HepG2 (cell line): ENCODE results near the gene RBBP9. TPM values are rescaled to one million over a fixed set of nuclear protein-coding genes. Genes with fewer than 3 reads are reported as not detected.
A peak's percentile ranks its signal among the peaks of the same experiment; 100 is the strongest.

Experiments
- CEBPG ChIP-seq: IDR thresholded peaks from 2 replicates; pipeline ENCODE4 v1.6.1; 2016
- FOXA1 ChIP-seq, 2 experiments: fragments of 450-650 bp in 1 of 2; sonication (generic) in 1 of 2; formaldehyde crosslinking in 1 of 2; IDR thresholded peaks; 2 replicates each; pipeline versions ENCODE4 v1.4.0 to v1.6.1; 2016 to 2020; ENCODE audit warnings: missing genetic modification reagents in 1 of 2
- GATAD1 ChIP-seq: IDR thresholded peaks from 2 replicates; pipeline ENCODE4 v1.6.1; 2016; ENCODE audit warnings: missing genetic modification reagents, missing compliant biosample characterization
- HNRNPLL ChIP-seq: fragments of 200-400 bp; formaldehyde crosslinking; IDR thresholded peaks from 2 replicates; pipeline ENCODE4 v1.6.1; 2017; ENCODE audit warnings: mild to moderate bottlenecking, low read depth, low read length; ENCODE audit not compliant: poor library complexity, severe bottlenecking
- HOXA7 ChIP-seq: sonication (generic); formaldehyde crosslinking; IDR thresholded peaks from 2 replicates; pipeline ENCODE4 v1.8.1; 2022; ENCODE audit warnings: mild to moderate bottlenecking, missing genetic modification reagents, moderate library complexity
- KDM5A ChIP-seq: fragments of 200-600 bp; sonication (generic); IDR thresholded peaks from 2 replicates; pipeline ENCODE4 v1.7.0; 2018; ENCODE audit warnings: antibody characterized with exemption, mild to moderate bottlenecking, low read length, borderline replicate concordance
- KDM5B ChIP-seq: sonication (generic); formaldehyde crosslinking; IDR thresholded peaks from 2 replicates; pipeline ENCODE4 v1.4.0; 2020; ENCODE audit warnings: missing genetic modification reagents, mild to moderate bottlenecking, borderline replicate concordance
- PCBP1 ChIP-seq: fragments of 200-400 bp; formaldehyde crosslinking; IDR thresholded peaks from 2 replicates; pipeline ENCODE4 v1.6.1; 2017; ENCODE audit warnings: mild to moderate bottlenecking, low read depth, low read length, borderline replicate concordance
- SALL1 ChIP-seq: sonication (generic); formaldehyde crosslinking; IDR thresholded peaks from 2 replicates; pipeline ENCODE4 v1.8.0; 2022; ENCODE audit warnings: mild to moderate bottlenecking, missing genetic modification reagents
- SMARCE1 ChIP-seq: fragments of 450-650 bp; IDR thresholded peaks from 2 replicates; pipeline ENCODE4 v1.6.1; 2017; ENCODE audit warnings: borderline replicate concordance
- SOX6 ChIP-seq, 2 experiments: fragments of 450-650 bp in 1 of 2; sonication (generic) in 1 of 2; formaldehyde crosslinking in 1 of 2; IDR thresholded peaks; 2 replicates each; pipeline versions ENCODE4 v1.4.0 to v1.6.1; 2017 to 2020; ENCODE audit warnings: antibody characterized with exemption in 1 of 2, mild to moderate bottlenecking in 1 of 2, missing genetic modification reagents in 1 of 2
- ZEB1 ChIP-seq: IDR thresholded peaks from 2 replicates; pipeline ENCODE4 v1.6.1; 2012; ENCODE audit warnings: mild to moderate bottlenecking, low read depth, inconsistent platforms; ENCODE audit not compliant: insufficient replicate concordance
- ZNF44 ChIP-seq: sonication (generic); formaldehyde crosslinking; IDR thresholded peaks from 2 replicates; pipeline ENCODE4 v1.5.1; 2020; ENCODE audit warnings: mild to moderate bottlenecking, missing genetic modification reagents
- ZNF598 ChIP-seq: sonication (generic); formaldehyde crosslinking; IDR thresholded peaks from 2 replicates; pipeline ENCODE4 v1.5.1; 2020; ENCODE audit warnings: mild to moderate bottlenecking, missing genetic modification reagents, borderline replicate concordance
- polyA plus RNA-seq, 8 experiments: library from polyadenylated mRNA; depleted of rRNA in 3 of 8; stranded (reverse) in 7 of 8; unstranded in 1 of 8; fragments of >200 nt; fragmentation: Illumina TruSeq in 4 of 8; extraction: Trizol in 4 of 8; gene quantifications; 2 replicates each; pipeline versions ENCODE4 v1.2.1 to v1.2.3, GENCODE V29; 2011 to 2016; ENCODE audit warnings: low read depth in 4 of 8, missing spikeins in 1 of 8, mixed read lengths in 1 of 8; ENCODE audit not compliant: insufficient read depth in 1 of 8
- total RNA-seq, 5 experiments: library from RNA; depleted of rRNA; stranded (reverse); fragments of >200 nt; fragmentation: Illumina TruSeq; extraction: Trizol; gene quantifications; 2 replicates each; pipeline ENCODE4 v1.2.3, GENCODE V29; 2016; ENCODE audit warnings: low read depth in 1 of 5
- TF ChIP-seq, protein P1 (sequence below): sonication (generic); formaldehyde crosslinking; conservative IDR thresholded peaks from 2 replicates; pipeline ENCODE4 v1.4.0; 2020; ENCODE audit warnings: missing genetic modification reagents
- TF ChIP-seq, protein P2 (sequence below), 2 experiments: fragments of 450-650 bp in 1 of 2; sonication (generic) in 1 of 2; formaldehyde crosslinking; IDR thresholded peaks; 2 replicates each; pipeline versions ENCODE4 v1.5.0 to v1.8.0; 2020 to 2022; ENCODE audit warnings: mild to moderate bottlenecking in 1 of 2, missing genetic modification reagents in 1 of 2
- TF ChIP-seq, protein P3 (sequence below): sonication (generic); formaldehyde crosslinking; IDR thresholded peaks from 2 replicates; pipeline ENCODE4 v1.5.1; 2020; ENCODE audit warnings: mild to moderate bottlenecking, missing genetic modification reagents, moderate library complexity
- TF ChIP-seq, protein P4 (sequence below): sonication (generic); formaldehyde crosslinking; conservative IDR thresholded peaks from 2 replicates; pipeline ENCODE4 v1.8.1; 2023; ENCODE audit warnings: missing genetic modification reagents

The RBBP9 gene
- total and polyA plus RNA-seq, 2 of the 13 experiments (the other 11 are each of a cell fraction or from before 2014, with no cell fraction given) = 28.0 to 56.3 TPM

DNA sequence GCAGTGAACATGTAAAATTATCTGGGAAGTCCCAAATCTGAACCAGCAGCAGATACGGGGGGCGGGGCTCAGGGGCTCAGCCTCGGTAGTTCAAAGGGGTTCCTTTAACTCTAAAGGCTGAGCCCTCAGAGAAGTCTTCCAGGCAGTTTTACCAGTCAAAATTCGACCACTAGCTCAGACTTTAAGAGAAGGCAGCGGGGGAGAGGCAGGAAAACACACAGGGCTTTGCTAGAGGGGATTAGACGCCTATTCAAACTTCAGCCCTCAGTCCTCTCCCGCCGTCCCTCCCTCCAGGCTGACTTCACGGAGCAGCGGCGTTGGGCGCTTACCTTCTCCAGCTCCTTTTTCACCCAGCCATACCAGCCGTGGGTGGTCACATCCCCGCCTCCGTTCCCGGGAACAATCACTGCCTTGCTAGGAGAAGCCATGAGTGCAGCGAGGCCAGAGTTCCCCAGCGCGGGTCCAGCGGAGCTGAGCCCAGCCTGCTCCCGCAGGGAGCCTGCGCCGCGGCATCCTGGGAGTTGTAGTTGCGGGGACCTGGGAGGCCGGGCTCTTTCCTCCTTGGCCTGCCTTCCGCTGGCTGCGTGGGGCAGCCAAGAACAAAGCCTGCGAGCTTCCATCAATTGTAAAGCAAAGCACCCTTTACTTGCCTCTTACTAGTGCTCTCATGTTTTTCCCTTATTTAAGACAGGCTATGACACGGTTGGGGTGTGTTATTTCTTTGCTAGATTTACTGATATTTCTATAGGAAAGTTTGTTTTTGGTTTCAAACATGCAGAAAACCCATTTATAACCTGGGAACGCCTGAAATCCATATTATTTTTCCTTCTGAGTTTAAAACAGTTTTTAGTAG is at the start of gene RBBP9 (continued):
- TF ChIP-seq PCBP1 (0 out of 2 replicates have a peak, but pooled peaks have one; percentile 54), ZNF598 (CRISPR knock-in tag) (peak; percentile 93; the same call in 1 of the 2 replicates), CEBPG (peak; percentile 15; the same call in 1 of the 2 replicates), SMARCE1 (no peak), ZEB1 (no peak), KDM5B (CRISPR knock-in tag) (peak; percentile 98), HOXA7 (CRISPR knock-in tag) (no peak), KDM5A (peak; percentile 68; the same call in 1 of the 2 replicates), FOXA1 (IDR thresholded peaks at IDR 0.05) (no peak), FOXA1 (CRISPR knock-in tag; IDR thresholded peaks at IDR 0.05) (peak; percentile 25; the same call in 1 of the 2 replicates), SALL1 (CRISPR knock-in tag) (peak; percentile 96), HNRNPLL (peak; percentile 97), ZNF44 (CRISPR knock-in tag) (peak; percentile 97; the same call in 1 of the 2 replicates), GATAD1 (CRISPR knock-in tag) (peak; percentile 89), SOX6 (IDR thresholded peaks at IDR 0.05) (no peak), SOX6 (CRISPR knock-in tag; IDR thresholded peaks at IDR 0.05) (peak; percentile 81)
- TF ChIP-seq, protein P1, sequence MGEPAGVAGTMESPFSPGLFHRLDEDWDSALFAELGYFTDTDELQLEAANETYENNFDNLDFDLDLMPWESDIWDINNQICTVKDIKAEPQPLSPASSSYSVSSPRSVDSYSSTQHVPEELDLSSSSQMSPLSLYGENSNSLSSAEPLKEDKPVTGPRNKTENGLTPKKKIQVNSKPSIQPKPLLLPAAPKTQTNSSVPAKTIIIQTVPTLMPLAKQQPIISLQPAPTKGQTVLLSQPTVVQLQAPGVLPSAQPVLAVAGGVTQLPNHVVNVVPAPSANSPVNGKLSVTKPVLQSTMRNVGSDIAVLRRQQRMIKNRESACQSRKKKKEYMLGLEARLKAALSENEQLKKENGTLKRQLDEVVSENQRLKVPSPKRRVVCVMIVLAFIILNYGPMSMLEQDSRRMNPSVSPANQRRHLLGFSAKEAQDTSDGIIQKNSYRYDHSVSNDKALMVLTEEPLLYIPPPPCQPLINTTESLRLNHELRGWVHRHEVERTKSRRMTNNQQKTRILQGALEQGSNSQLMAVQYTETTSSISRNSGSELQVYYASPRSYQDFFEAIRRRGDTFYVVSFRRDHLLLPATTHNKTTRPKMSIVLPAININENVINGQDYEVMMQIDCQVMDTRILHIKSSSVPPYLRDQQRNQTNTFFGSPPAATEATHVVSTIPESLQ (CRISPR knock-in tag) = peak; percentile 73
- TF ChIP-seq, protein P2, sequence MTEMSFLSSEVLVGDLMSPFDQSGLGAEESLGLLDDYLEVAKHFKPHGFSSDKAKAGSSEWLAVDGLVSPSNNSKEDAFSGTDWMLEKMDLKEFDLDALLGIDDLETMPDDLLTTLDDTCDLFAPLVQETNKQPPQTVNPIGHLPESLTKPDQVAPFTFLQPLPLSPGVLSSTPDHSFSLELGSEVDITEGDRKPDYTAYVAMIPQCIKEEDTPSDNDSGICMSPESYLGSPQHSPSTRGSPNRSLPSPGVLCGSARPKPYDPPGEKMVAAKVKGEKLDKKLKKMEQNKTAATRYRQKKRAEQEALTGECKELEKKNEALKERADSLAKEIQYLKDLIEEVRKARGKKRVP (CRISPR knock-in tag; IDR thresholded peaks at IDR 0.05) = peak in 1 of 2 experiments; percentile 56; a peak in 1 of 4 replicates
- TF ChIP-seq, protein P3, sequence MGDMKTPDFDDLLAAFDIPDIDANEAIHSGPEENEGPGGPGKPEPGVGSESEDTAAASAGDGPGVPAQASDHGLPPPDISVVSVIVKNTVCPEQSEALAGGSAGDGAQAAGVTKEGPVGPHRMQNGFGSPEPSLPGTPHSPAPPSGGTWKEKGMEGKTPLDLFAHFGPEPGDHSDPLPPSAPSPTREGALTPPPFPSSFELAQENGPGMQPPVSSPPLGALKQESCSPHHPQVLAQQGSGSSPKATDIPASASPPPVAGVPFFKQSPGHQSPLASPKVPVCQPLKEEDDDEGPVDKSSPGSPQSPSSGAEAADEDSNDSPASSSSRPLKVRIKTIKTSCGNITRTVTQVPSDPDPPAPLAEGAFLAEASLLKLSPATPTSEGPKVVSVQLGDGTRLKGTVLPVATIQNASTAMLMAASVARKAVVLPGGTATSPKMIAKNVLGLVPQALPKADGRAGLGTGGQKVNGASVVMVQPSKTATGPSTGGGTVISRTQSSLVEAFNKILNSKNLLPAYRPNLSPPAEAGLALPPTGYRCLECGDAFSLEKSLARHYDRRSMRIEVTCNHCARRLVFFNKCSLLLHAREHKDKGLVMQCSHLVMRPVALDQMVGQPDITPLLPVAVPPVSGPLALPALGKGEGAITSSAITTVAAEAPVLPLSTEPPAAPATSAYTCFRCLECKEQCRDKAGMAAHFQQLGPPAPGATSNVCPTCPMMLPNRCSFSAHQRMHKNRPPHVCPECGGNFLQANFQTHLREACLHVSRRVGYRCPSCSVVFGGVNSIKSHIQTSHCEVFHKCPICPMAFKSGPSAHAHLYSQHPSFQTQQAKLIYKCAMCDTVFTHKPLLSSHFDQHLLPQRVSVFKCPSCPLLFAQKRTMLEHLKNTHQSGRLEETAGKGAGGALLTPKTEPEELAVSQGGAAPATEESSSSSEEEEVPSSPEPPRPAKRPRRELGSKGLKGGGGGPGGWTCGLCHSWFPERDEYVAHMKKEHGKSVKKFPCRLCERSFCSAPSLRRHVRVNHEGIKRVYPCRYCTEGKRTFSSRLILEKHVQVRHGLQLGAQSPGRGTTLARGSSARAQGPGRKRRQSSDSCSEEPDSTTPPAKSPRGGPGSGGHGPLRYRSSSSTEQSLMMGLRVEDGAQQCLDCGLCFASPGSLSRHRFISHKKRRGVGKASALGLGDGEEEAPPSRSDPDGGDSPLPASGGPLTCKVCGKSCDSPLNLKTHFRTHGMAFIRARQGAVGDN (CRISPR knock-in tag) = peak; percentile 94
- TF ChIP-seq, protein P4, sequence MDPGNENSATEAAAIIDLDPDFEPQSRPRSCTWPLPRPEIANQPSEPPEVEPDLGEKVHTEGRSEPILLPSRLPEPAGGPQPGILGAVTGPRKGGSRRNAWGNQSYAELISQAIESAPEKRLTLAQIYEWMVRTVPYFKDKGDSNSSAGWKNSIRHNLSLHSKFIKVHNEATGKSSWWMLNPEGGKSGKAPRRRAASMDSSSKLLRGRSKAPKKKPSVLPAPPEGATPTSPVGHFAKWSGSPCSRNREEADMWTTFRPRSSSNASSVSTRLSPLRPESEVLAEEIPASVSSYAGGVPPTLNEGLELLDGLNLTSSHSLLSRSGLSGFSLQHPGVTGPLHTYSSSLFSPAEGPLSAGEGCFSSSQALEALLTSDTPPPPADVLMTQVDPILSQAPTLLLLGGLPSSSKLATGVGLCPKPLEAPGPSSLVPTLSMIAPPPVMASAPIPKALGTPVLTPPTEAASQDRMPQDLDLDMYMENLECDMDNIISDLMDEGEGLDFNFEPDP (CRISPR knock-in tag) = no peak
